H9 (cell line): ENCODE results near the gene LSM3. TPM values are rescaled to one million over a fixed set of nuclear protein-coding genes. Genes with fewer than 3 reads are reported as not detected.

ENCODE experiments used
- DNase-seq: peaks from one replicate; pipeline ENCODE4 v3.0.0-alpha.2; 2017
- H2AFZ ChIP-seq: one replicate; pipeline ENCODE4 v1.6.1; 2013; ENCODE audit warnings: mild to moderate bottlenecking, low read length, control low read depth, moderate library complexity
- H2AK5ac ChIP-seq: 2 replicates; pipeline ENCODE4 v1.6.1; 2013; ENCODE audit warnings: low read length, control low read depth, mixed read lengths; ENCODE audit not compliant: insufficient read length
- H2BK120ac ChIP-seq: one replicate; pipeline ENCODE4 v1.6.1; 2013; ENCODE audit warnings: low read depth, mild to moderate bottlenecking, low read length, control low read depth, inconsistent platforms; ENCODE audit not compliant: poor library complexity, severe bottlenecking
- H2BK12ac ChIP-seq: 2 replicates; pipeline ENCODE4 v1.6.1; 2013; ENCODE audit warnings: low read length, control low read depth, mixed read lengths, low read depth; ENCODE audit not compliant: insufficient read length
- H2BK15ac ChIP-seq: 2 replicates; pipeline ENCODE4 v1.6.1; 2013; ENCODE audit warnings: low read depth, low read length, control low read depth
- H2BK20ac ChIP-seq: one replicate; pipeline ENCODE4 v1.6.1; 2013; ENCODE audit warnings: low read depth, mild to moderate bottlenecking, low read length, control low read depth, inconsistent platforms; ENCODE audit not compliant: poor library complexity, severe bottlenecking
- H2BK5ac ChIP-seq: 2 replicates; pipeline ENCODE4 v1.6.1; 2013; ENCODE audit warnings: low read length, control low read depth, mixed read lengths; ENCODE audit not compliant: insufficient read length
- H3K14ac ChIP-seq: 2 replicates; pipeline ENCODE4 v1.6.1; 2013; ENCODE audit warnings: low read length, control low read depth; ENCODE audit not compliant: insufficient read depth
- H3K18ac ChIP-seq: 2 replicates; pipeline ENCODE4 v1.6.1; 2013; ENCODE audit warnings: low read depth, mild to moderate bottlenecking, mixed read lengths, low read length, control low read depth; ENCODE audit not compliant: insufficient read length
- H3K23ac ChIP-seq: 2 replicates; pipeline ENCODE4 v1.6.1; 2013; ENCODE audit warnings: low read length, control low read depth, mixed read lengths, low read depth; ENCODE audit not compliant: insufficient read length
- H3K23me2 ChIP-seq: 2 replicates; pipeline ENCODE4 v1.6.1; 2013; ENCODE audit warnings: low read depth, mild to moderate bottlenecking, mixed read lengths, low read length, control low read depth; ENCODE audit not compliant: insufficient read length, poor library complexity, severe bottlenecking
- H3K27ac ChIP-seq: 2 replicates; pipeline ENCODE4 v1.5.1; 2013; ENCODE audit warnings: low read length, control low read depth, mixed read lengths, low read depth; ENCODE audit not compliant: insufficient read length
- H3K27me3 ChIP-seq: 2 replicates; pipeline ENCODE4 v1.6.1; 2013; ENCODE audit warnings: low read length, control low read depth, inconsistent platforms; ENCODE audit not compliant: insufficient read depth
- H3K4ac ChIP-seq: 2 replicates; pipeline ENCODE4 v1.6.1; 2013; ENCODE audit warnings: low read depth, mild to moderate bottlenecking, control low read depth, inconsistent platforms, low read length, moderate library complexity
- H3K4me1 ChIP-seq: 2 replicates; pipeline ENCODE4 v1.6.1; 2013; ENCODE audit warnings: low read length, control low read depth, inconsistent platforms; ENCODE audit not compliant: insufficient read depth
- H3K4me2 ChIP-seq: 2 replicates; pipeline ENCODE4 v1.6.1; 2013; ENCODE audit warnings: low read length, control low read depth, mixed read lengths; ENCODE audit not compliant: insufficient read length, insufficient read depth
- H3K56ac ChIP-seq: 2 replicates; pipeline ENCODE4 v1.6.1; 2013; ENCODE audit warnings: low read depth, mild to moderate bottlenecking, mixed read lengths, low read length, control low read depth; ENCODE audit not compliant: insufficient read length
- H3K79me1 ChIP-seq: 2 replicates; pipeline ENCODE4 v1.6.1; 2013; ENCODE audit warnings: low read depth, mild to moderate bottlenecking, moderate library complexity, low read length, control low read depth, inconsistent platforms; ENCODE audit not compliant: insufficient read depth, poor library complexity, severe bottlenecking
- H3K79me2 ChIP-seq: 2 replicates; pipeline ENCODE4 v1.6.1; 2013; ENCODE audit warnings: low read length, control low read depth, inconsistent platforms; ENCODE audit not compliant: insufficient read depth
- H3K9ac ChIP-seq: 2 replicates; pipeline ENCODE4 v1.6.1; 2013; ENCODE audit warnings: low read length, control low read depth, mixed read lengths; ENCODE audit not compliant: insufficient read length; ENCODE audit errors: extremely low read depth
- H3K9me3 ChIP-seq: one replicate; pipeline ENCODE4 v1.6.1; 2013; ENCODE audit warnings: low read depth, low read length, inconsistent platforms; ENCODE audit not compliant: control insufficient read depth
- H3T11ph ChIP-seq: one replicate; pipeline ENCODE4 v1.6.1; 2013; ENCODE audit warnings: mild to moderate bottlenecking, low read length, control low read depth, inconsistent platforms
- H4K20me1 ChIP-seq: one replicate; pipeline ENCODE4 v1.6.1; 2013; ENCODE audit not compliant: control insufficient read depth, insufficient read length, insufficient read depth
- H4K5ac ChIP-seq: 2 replicates; pipeline ENCODE4 v1.6.1; 2013; ENCODE audit warnings: low read depth, mild to moderate bottlenecking, mixed read lengths, low read length, control low read depth; ENCODE audit not compliant: insufficient read length
- H4K8ac ChIP-seq: replicated peaks from 2 replicates; pipeline ENCODE4 v1.6.1; 2013; ENCODE audit warnings: low read length, control low read depth, mixed read lengths, low read depth; ENCODE audit not compliant: insufficient read length
- H4K91ac ChIP-seq: 2 replicates; pipeline ENCODE4 v1.6.1; 2013; ENCODE audit warnings: low read depth, mild to moderate bottlenecking, moderate library complexity, mixed read lengths, low read length, control low read depth; ENCODE audit not compliant: insufficient read length
- H3K27ac Mint-ChIP-seq, 3 experiments: 2 replicates in 2 of 3; 3 replicates in 1 of 3; pipeline ENCODE4 v1.8.0; 2020 to 2021; ENCODE audit warnings: mixed read lengths in 3 of 3, mild to moderate bottlenecking in 1 of 3, moderate library complexity in 1 of 3
- H3K27me3 Mint-ChIP-seq: 2 replicates; pipeline ENCODE4 v1.8.0; 2021; ENCODE audit warnings: low read depth, mild to moderate bottlenecking, moderate library complexity, mixed read lengths
- H3K36me3 Mint-ChIP-seq, 3 experiments: 2 replicates in 2 of 3; 3 replicates in 1 of 3; pipeline ENCODE4 v1.8.0; 2020 to 2021; ENCODE audit warnings: low read depth in 3 of 3, mixed read lengths in 3 of 3; ENCODE audit not compliant: insufficient read depth in 1 of 3
- H3K4me1 Mint-ChIP-seq, 2 experiments: 2 replicates each; pipeline ENCODE4 v1.8.0; 2020; ENCODE audit warnings: mixed read lengths in 2 of 2
- H3K4me3 Mint-ChIP-seq, 2 experiments: 2 replicates in 1 of 2; 3 replicates in 1 of 2; pipeline ENCODE4 v1.8.0; 2020 to 2021; ENCODE audit warnings: mild to moderate bottlenecking in 2 of 2, mixed read lengths in 2 of 2, moderate library complexity in 1 of 2
- H3K9me3 Mint-ChIP-seq, 2 experiments: 2 replicates in 1 of 2; 3 replicates in 1 of 2; pipeline ENCODE4 v1.8.0; 2020; ENCODE audit warnings: mild to moderate bottlenecking in 2 of 2, mixed read lengths in 2 of 2, moderate library complexity in 1 of 2
- WGBS: extraction: QIAGEN DNeasy Blood & Tissue Kit; methylation state at CpG from one replicate; pipeline ENCODE4 v1.1.7; 2013; ENCODE audit warnings: missing lambda C conversion rate, low lambda C conversion rate, mixed read lengths; ENCODE audit not compliant: insufficient read length; ENCODE audit errors: extremely low coverage; 5-methylcytosine and 5-hydroxymethylcytosine counted together
- total RNA-seq: library from RNA; stranded (reverse); gene quantifications from 2 replicates; pipeline ENCODE4 v1.2.1, GENCODE V29; 2021
- TF ChIP-seq, protein P1 (sequence below): fragments of 200-600 bp; sonication (generic); conservative IDR thresholded peaks from 3 replicates; pipeline ENCODE4 v1.8.0; 2021; ENCODE audit warnings: antibody characterized with exemption, mild to moderate bottlenecking

Gene LSM3
- total RNA-seq, 1 experiment from 2014 or later, result 24.4 TPM

GRCh38 chr3:14221902-14222301, 43.3 kb downstream of the LSM3 start:
- peaks cover 18% of the 10 kb centered on the region for H3K27me3 Mint-ChIP-seq
- TF ChIP-seq, protein P1, sequence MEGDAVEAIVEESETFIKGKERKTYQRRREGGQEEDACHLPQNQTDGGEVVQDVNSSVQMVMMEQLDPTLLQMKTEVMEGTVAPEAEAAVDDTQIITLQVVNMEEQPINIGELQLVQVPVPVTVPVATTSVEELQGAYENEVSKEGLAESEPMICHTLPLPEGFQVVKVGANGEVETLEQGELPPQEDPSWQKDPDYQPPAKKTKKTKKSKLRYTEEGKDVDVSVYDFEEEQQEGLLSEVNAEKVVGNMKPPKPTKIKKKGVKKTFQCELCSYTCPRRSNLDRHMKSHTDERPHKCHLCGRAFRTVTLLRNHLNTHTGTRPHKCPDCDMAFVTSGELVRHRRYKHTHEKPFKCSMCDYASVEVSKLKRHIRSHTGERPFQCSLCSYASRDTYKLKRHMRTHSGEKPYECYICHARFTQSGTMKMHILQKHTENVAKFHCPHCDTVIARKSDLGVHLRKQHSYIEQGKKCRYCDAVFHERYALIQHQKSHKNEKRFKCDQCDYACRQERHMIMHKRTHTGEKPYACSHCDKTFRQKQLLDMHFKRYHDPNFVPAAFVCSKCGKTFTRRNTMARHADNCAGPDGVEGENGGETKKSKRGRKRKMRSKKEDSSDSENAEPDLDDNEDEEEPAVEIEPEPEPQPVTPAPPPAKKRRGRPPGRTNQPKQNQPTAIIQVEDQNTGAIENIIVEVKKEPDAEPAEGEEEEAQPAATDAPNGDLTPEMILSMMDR, result no peak
- WGBS, result no CpG with 5 or more reads among the region's 1 CpG

More at GRCh38 chr3:14221902-14222301, 43.3 kb downstream of the LSM3 start:
- peaks cover 18% of the 10 kb centered on the region in 2 experiments for H3K4me1 Mint-ChIP-seq
- no peak overlapping the region for H3K23ac ChIP-seq
- no peak overlapping the region for H3K27ac ChIP-seq
- H2BK15ac ChIP-seq, result no peak overlapping the region
- no peak overlapping the region for H3K56ac ChIP-seq
- no peak overlapping the region for H2AFZ ChIP-seq
- no peak overlapping the region for H3K4ac ChIP-seq
- H3K4me2 ChIP-seq, result no peak overlapping the region
- H3K23me2 ChIP-seq, result no peaks in the 10 kb centered on the region
- H3K4me3 Mint-ChIP-seq, result no peak overlapping the region
- no peak for DNase-seq
- H4K20me1 ChIP-seq, result no peaks in the 10 kb centered on the region
- no peak overlapping the region for H4K5ac ChIP-seq
- H2BK5ac ChIP-seq, result no peak overlapping the region
- peaks cover 29 to 32% of the 10 kb centered on the region in 2 experiments for H3K9me3 Mint-ChIP-seq
- no peak overlapping the region for H2AK5ac ChIP-seq
- no peak overlapping the region for H2BK20ac ChIP-seq
- no peak overlapping the region for H3T11ph ChIP-seq
- no peak overlapping the region for H4K8ac ChIP-seq
- no peak overlapping the region for H2BK120ac ChIP-seq
- H3K27me3 ChIP-seq, result no peaks in the 10 kb centered on the region
- peaks cover 1 to 20% (median 7%) of the 10 kb centered on the region in 3 experiments; a peak in 6 of 7 replicates for H3K36me3 Mint-ChIP-seq
- no peak overlapping the region for H3K27ac Mint-ChIP-seq
- H3K79me2 ChIP-seq, result no peaks in the 10 kb centered on the region
- no peak overlapping the region for H2BK12ac ChIP-seq
- H3K4me1 ChIP-seq, result no peaks in the 10 kb centered on the region; the same call in 1 of the 2 replicates
- H3K79me1 ChIP-seq, result no peaks in the 10 kb centered on the region
- H3K9ac ChIP-seq, result no peak overlapping the region
- H3K9me3 ChIP-seq, result no peaks in the 10 kb centered on the region
- no peak overlapping the region for H4K91ac ChIP-seq
- no peak overlapping the region for H3K18ac ChIP-seq
- no peak overlapping the region for H3K14ac ChIP-seq
